Gastroesophageal sphincter (tissue), 3 donors: Measurements from ENCODE around the gene COL5A1.
"Not testable (repeated sequence)": the region's sequence is repeated elsewhere in the genome, so short reads cannot be mapped to it uniquely, and the experiment has no call there.

Experiments used
- CTCF ChIP-seq, 4 experiments: fragments of 200-600 bp in 2 of 4; fragments of 450-650 bp in 2 of 4; sonication (generic) in 1 of 4; IDR thresholded peaks; one replicate each; pipeline ENCODE4 v1.5.1; 2017 to 2019; ENCODE audit warnings: antibody characterized with exemption in 4 of 4, mild to moderate bottlenecking in 2 of 4, moderate library complexity in 2 of 4
- EP300 ChIP-seq: sonication (generic); formaldehyde crosslinking; IDR thresholded peaks from one replicate; pipeline ENCODE4 v1.6.1; 2017; ENCODE audit warnings: antibody characterized with exemption, mild to moderate bottlenecking
- POLR2A ChIP-seq, 2 donors: fragments of 450-650 bp; IDR thresholded peaks; one replicate each; pipeline ENCODE4 v1.6.1; 2017; ENCODE audit warnings: antibody characterized with exemption in 2 of 2, mild to moderate bottlenecking in 2 of 2, moderate library complexity in 1 of 2
- POLR2AphosphoS5 ChIP-seq: sonication (generic); formaldehyde crosslinking; IDR thresholded peaks from one replicate; pipeline ENCODE4 v1.6.1; 2017; ENCODE audit warnings: antibody characterized with exemption

- not testable (repeated sequence) for TF ChIP-seq CTCF (IDR thresholded peaks at IDR 0.05); POLR2AphosphoS5; POLR2A (IDR thresholded peaks at IDR 0.05); EP300
Measured at GRCh38 chr9:134684941-134685340, 43.3 kb downstream of the COL5A1 start.
